GM19193 (cell line): ENCODE results near the gene SMPDL3A.

Experiments used
- POLR2A ChIP-seq: IDR thresholded peaks from 4 replicates; pipeline ENCODE4 v1.6.1; 2011; ENCODE audit not compliant: insufficient read depth, insufficient read length; ENCODE audit errors: extremely low read depth

Gene SMPDL3A

GRCh38 chr6:122817766-122818165 lies 28.7 kb downstream of the SMPDL3A start:
- no peak for TF ChIP-seq POLR2A

- TF ChIP-seq POLR2A = no peak
Measured at GRCh38 chr6:122818866-122819265, 29.8 kb downstream of the SMPDL3A start.

GRCh38 chr6:122821095-122821494 lies 32.0 kb downstream of the SMPDL3A start:
- TF ChIP-seq POLR2A = no peak

GRCh38 chr6:122825163-122825562 lies 36.1 kb downstream of the SMPDL3A start:
- TF ChIP-seq POLR2A = no peak

GRCh38 chr6:122829456-122829855 lies 40.4 kb downstream of the SMPDL3A start:
- TF ChIP-seq POLR2A = no peak

GRCh38 chr6:122831511-122831910 lies 42.5 kb downstream of the SMPDL3A start:
- TF ChIP-seq POLR2A = no peak

GRCh38 chr6:122832459-122832858 lies 43.4 kb downstream of the SMPDL3A start:
- no peak for TF ChIP-seq POLR2A

GRCh38 chr6:122833021-122833491 lies 44.0 kb downstream of the SMPDL3A start:
- TF ChIP-seq POLR2A = no peak

GRCh38 chr6:122838060-122838780 lies 49.2 kb downstream of the SMPDL3A start:
- no peak for TF ChIP-seq POLR2A

- TF ChIP-seq POLR2A = no peak
Measured at GRCh38 chr6:122839472-122839871, 50.4 kb downstream of the SMPDL3A start.

GRCh38 chr6:122839906-122840305 lies 50.8 kb downstream of the SMPDL3A start:
- no peak for TF ChIP-seq POLR2A

GRCh38 chr6:122845464-122845863 lies 56.4 kb downstream of the SMPDL3A start:
- no peak for TF ChIP-seq POLR2A

- TF ChIP-seq POLR2A = no peak
Measured at GRCh38 chr6:122845916-122846612, 57.0 kb downstream of the SMPDL3A start.

GRCh38 chr6:122853259-122853995 lies 64.4 kb downstream of the SMPDL3A start:
- TF ChIP-seq POLR2A = no peak
